Loucy (cell line): ENCODE results near the gene FGFR2.

ENCODE experiments used
- H2AFZ ChIP-seq: fragments of 200-600 bp; sonication (generic); 2 replicates; pipeline ENCODE4 v1.6.0; 2016; ENCODE audit warnings: antibody characterized with exemption, mild to moderate bottlenecking, low read length, moderate library complexity
- H3F3A ChIP-seq: fragments of 200-600 bp; 2 replicates; pipeline ENCODE4 v1.6.0; 2016; ENCODE audit warnings: antibody characterized with exemption, low read depth, mild to moderate bottlenecking
- H3K27me3 ChIP-seq: fragments of 200-600 bp; sonication (generic); 2 replicates; pipeline ENCODE4 v1.6.1; 2014; ENCODE audit warnings: low read length, mild to moderate bottlenecking; ENCODE audit not compliant: insufficient read depth, poor library complexity, severe bottlenecking
- H3K36me3 ChIP-seq: fragments of 200-600 bp; sonication (generic); 2 replicates; pipeline ENCODE4 v1.6.1; 2016; ENCODE audit warnings: low read length; ENCODE audit not compliant: insufficient read depth
- H3K4me1 ChIP-seq: fragments of 200-600 bp; sonication (generic); 2 replicates; pipeline ENCODE4 v1.5.1; 2014; ENCODE audit warnings: low read length, mild to moderate bottlenecking; ENCODE audit not compliant: insufficient read depth, poor library complexity, severe bottlenecking
- H3K4me2 ChIP-seq: fragments of 200-600 bp; sonication (generic); 2 replicates; pipeline ENCODE4 v1.6.0; 2014; ENCODE audit warnings: antibody characterized with exemption, low read length, low read depth, mild to moderate bottlenecking; ENCODE audit not compliant: poor library complexity, severe bottlenecking
- H3K4me3 ChIP-seq: fragments of 200-600 bp; sonication (generic); 2 replicates; pipeline ENCODE4 v1.5.1; 2014; ENCODE audit warnings: low read length, mild to moderate bottlenecking, mixed read lengths; ENCODE audit not compliant: poor library complexity, severe bottlenecking
- H3K79me2 ChIP-seq: fragments of 200-600 bp; sonication (generic); 2 replicates; pipeline ENCODE4 v1.6.1; 2014; ENCODE audit warnings: low read length; ENCODE audit not compliant: insufficient read depth
- H3K9ac ChIP-seq: fragments of 200-600 bp; sonication (generic); 2 replicates; pipeline ENCODE4 v1.6.0; 2014; ENCODE audit warnings: mild to moderate bottlenecking, low read depth, low read length, moderate library complexity; ENCODE audit not compliant: poor library complexity, severe bottlenecking
- H3K9me2 ChIP-seq: fragments of 200-600 bp; sonication (generic); replicated peaks from 2 replicates; pipeline ENCODE4 v1.6.1; 2016; ENCODE audit warnings: low read depth, low read length, mixed read lengths
- H3K9me3 ChIP-seq: fragments of 200-600 bp; sonication (generic); 2 replicates; pipeline ENCODE4 v1.6.1; 2014; ENCODE audit warnings: mild to moderate bottlenecking, antibody characterized with exemption, low read length, low read depth; ENCODE audit not compliant: insufficient read depth
- H4K20me1 ChIP-seq: fragments of 200-600 bp; sonication (generic); 2 replicates; pipeline ENCODE4 v1.6.0; 2014; ENCODE audit warnings: antibody characterized with exemption, low read length, mild to moderate bottlenecking; ENCODE audit not compliant: insufficient read depth, poor library complexity, severe bottlenecking
- EZH2phosphoT487 ChIP-seq: fragments of 200-600 bp; IDR thresholded peaks from 2 replicates; pipeline ENCODE4 v1.6.1; 2018; ENCODE audit warnings: antibody characterized with exemption, mild to moderate bottlenecking, moderate library complexity, borderline replicate concordance
- TF ChIP-seq, protein P1 (sequence below): fragments of 200-600 bp; sonication (generic); conservative IDR thresholded peaks from 2 replicates; pipeline ENCODE4 v1.5.1; 2014; ENCODE audit warnings: mild to moderate bottlenecking, antibody characterized with exemption, low read length

Gene FGFR2

DNA sequence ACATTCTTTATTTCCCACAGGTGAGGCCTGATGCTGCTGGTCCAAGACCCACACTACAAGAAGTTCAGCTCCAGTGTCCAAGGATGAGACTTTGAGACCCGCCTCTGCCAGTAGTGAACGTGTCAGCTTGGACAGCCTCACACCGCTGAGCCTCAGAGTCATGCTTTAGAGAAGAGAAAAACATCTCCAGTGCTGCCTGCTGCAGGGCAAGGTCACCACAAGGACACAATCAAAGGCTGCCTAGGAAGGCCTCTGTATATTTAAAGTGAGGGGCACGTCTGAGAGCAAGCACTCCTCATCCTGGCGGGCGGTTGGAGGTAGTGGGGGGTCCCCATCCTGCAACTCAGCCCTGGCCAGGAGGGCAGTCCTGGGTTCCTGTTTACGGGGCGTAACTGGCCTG is 19.3 kb downstream of the FGFR2 start:
- H3K36me3 ChIP-seq: no peaks in the 10 kb centered on the region
- H3K4me3 ChIP-seq: no peak overlapping the region
- H3K4me2 ChIP-seq: no peak overlapping the region
- H3F3A ChIP-seq: no peaks in the 10 kb centered on the region
- no peaks in the 10 kb centered on the region for H3K27me3 ChIP-seq
- no peak overlapping the region for H3K9ac ChIP-seq
- H3K9me3 ChIP-seq: peaks cover 4% of the 10 kb centered on the region; the same call in 1 of the 2 replicates
- H2AFZ ChIP-seq: no peak overlapping the region
- H3K9me2 ChIP-seq: no peaks in the 10 kb centered on the region
- no peak for TF ChIP-seq EZH2phosphoT487
- TF ChIP-seq, protein P1, sequence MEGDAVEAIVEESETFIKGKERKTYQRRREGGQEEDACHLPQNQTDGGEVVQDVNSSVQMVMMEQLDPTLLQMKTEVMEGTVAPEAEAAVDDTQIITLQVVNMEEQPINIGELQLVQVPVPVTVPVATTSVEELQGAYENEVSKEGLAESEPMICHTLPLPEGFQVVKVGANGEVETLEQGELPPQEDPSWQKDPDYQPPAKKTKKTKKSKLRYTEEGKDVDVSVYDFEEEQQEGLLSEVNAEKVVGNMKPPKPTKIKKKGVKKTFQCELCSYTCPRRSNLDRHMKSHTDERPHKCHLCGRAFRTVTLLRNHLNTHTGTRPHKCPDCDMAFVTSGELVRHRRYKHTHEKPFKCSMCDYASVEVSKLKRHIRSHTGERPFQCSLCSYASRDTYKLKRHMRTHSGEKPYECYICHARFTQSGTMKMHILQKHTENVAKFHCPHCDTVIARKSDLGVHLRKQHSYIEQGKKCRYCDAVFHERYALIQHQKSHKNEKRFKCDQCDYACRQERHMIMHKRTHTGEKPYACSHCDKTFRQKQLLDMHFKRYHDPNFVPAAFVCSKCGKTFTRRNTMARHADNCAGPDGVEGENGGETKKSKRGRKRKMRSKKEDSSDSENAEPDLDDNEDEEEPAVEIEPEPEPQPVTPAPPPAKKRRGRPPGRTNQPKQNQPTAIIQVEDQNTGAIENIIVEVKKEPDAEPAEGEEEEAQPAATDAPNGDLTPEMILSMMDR: no peak
- no peaks in the 10 kb centered on the region for H4K20me1 ChIP-seq
- no peaks in the 10 kb centered on the region for H3K4me1 ChIP-seq
- H3K79me2 ChIP-seq: no peaks in the 10 kb centered on the region

DNA sequence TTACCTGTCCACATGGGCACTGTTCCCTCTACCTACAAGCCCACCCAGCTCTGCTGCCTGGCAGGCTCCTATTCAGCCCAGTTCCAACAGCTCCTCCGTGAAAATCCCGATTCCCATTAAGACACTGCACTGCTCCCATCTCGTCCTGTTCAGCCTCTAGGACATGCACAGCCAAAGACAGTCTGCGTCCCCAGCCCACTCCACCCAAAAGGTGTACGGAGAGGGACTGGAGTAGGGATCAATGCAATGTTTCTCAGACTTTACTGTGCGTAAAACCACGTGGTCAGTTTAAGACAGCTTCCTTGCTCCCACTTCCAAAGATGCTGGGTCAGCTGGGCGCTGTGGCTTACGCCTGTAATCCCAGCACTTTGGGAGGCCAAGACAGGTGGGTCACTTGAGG is 19.9 kb downstream of the FGFR2 start:
- no peaks in the 10 kb centered on the region for H3K4me1 ChIP-seq
- no peak overlapping the region for H3K4me3 ChIP-seq
- no peaks in the 10 kb centered on the region for H3K27me3 ChIP-seq
- no peak overlapping the region for H3K4me2 ChIP-seq
- no peak overlapping the region for H2AFZ ChIP-seq
- H3K36me3 ChIP-seq: no peaks in the 10 kb centered on the region
- no peaks in the 10 kb centered on the region for H4K20me1 ChIP-seq
- no peaks in the 10 kb centered on the region for H3K9me2 ChIP-seq
- H3F3A ChIP-seq: no peaks in the 10 kb centered on the region
- TF ChIP-seq, protein P1: no peak
- TF ChIP-seq EZH2phosphoT487: no peak
- no peaks in the 10 kb centered on the region for H3K79me2 ChIP-seq
- peaks cover 5% of the 10 kb centered on the region; the same call in 1 of the 2 replicates for H3K9me3 ChIP-seq
- no peak overlapping the region for H3K9ac ChIP-seq

DNA sequence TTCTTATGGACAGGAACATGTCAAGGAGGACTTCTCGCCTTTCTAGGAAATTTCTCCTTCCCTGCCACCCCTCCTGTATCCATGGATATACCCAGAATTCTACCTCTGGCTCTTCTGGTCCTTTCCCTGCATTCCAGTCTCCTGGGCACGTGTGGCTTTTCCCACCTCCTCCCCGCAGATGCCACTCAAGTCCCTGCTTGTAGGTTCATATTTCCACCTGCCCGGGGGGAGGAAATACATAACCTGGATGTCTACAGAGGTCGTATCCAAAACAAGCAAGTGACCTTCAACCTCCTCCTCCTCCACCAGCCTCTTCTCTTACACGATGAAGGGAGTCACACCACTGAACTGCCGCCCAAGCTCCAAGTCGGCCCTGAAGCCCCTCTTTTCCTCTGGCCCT is 20.7 kb downstream of the FGFR2 start:
- Histone ChIP-seq H4K20me1 (no peaks in the 10 kb centered on the region), H3K79me2 (no peaks in the 10 kb centered on the region), H3K36me3 (no peaks in the 10 kb centered on the region), H3K4me1 (no peaks in the 10 kb centered on the region), H3K27me3 (no peaks in the 10 kb centered on the region), H3K9me3 (peaks cover 12% of the 10 kb centered on the region; the same call in 1 of the 2 replicates), H3K9ac (no peak overlapping the region), H3K4me3 (no peak overlapping the region), H3K9me2 (no peaks in the 10 kb centered on the region), H3K4me2 (no peak overlapping the region), H2AFZ (no peak overlapping the region), H3F3A (no peaks in the 10 kb centered on the region)
- TF ChIP-seq, protein P1: no peak
- no peak for TF ChIP-seq EZH2phosphoT487
